IPS-15b (cell line): ENCODE measurements around the gene SLC39A8.
"Not testable (repeated sequence)": the region's sequence is repeated elsewhere in the genome, so short reads cannot be mapped to it uniquely, and the experiment has no call there.

ENCODE experiments used
- H3K27me3 ChIP-seq: one replicate; pipeline ENCODE4 v1.6.1; 2013; ENCODE audit warnings: low read length; ENCODE audit not compliant: control insufficient read depth, insufficient read depth
- H3K36me3 ChIP-seq: one replicate; pipeline ENCODE4 v1.6.1; 2013; ENCODE audit warnings: low read length; ENCODE audit not compliant: control insufficient read depth, insufficient read depth
- H3K4me1 ChIP-seq: one replicate; pipeline ENCODE4 v1.6.1; 2013; ENCODE audit warnings: mild to moderate bottlenecking, low read length; ENCODE audit not compliant: control insufficient read depth, insufficient read depth
- H3K4me3 ChIP-seq: one replicate; pipeline ENCODE4 v1.5.1; 2013; ENCODE audit warnings: low read depth, low read length
- H3K9ac ChIP-seq: one replicate; pipeline ENCODE4 v1.6.1; 2013; ENCODE audit warnings: low read depth, mild to moderate bottlenecking, low read length
- H3K9me3 ChIP-seq: one replicate; pipeline ENCODE4 v1.6.1; 2013; ENCODE audit warnings: mild to moderate bottlenecking, low read length; ENCODE audit not compliant: control insufficient read depth, insufficient read depth

Gene SLC39A8

GRCh38 chr4:102252171-102252570 lies 93.1 kb downstream of the SLC39A8 start:
- Histone ChIP-seq H3K9ac (no peak overlapping the region), H3K4me1 (no peaks in the 10 kb centered on the region), H3K4me3 (no peak overlapping the region), H3K27me3 (no peaks in the 10 kb centered on the region), H3K36me3 (no peaks in the 10 kb centered on the region), H3K9me3 (no peaks in the 10 kb centered on the region)

GRCh38 chr4:102250341-102250740 lies 94.9 kb downstream of the SLC39A8 start:
- no peaks in the 10 kb centered on the region for H3K9me3 ChIP-seq
- no peaks in the 10 kb centered on the region for H3K27me3 ChIP-seq
- no peaks in the 10 kb centered on the region for H3K4me1 ChIP-seq
- no peak overlapping the region for H3K9ac ChIP-seq
- H3K4me3 ChIP-seq, result no peak overlapping the region
- H3K36me3 ChIP-seq, result no peaks in the 10 kb centered on the region

DNA sequence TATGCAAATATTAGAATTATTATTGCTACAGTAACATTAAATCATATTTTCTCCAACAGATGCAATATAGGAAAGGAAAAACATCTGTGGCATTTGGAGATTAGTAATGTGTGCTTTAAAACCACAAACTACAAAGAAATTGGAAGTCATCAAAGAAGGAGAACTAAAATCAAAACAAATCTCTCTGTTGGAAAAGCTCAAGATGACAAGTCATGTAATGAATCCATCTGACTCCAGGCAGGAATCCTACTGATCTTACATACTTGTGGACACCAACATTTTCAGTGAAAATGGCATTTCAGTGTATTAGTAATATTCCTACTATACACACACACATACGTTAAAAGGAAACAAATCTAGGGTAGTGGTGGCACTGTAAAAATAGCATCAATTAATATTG lies 98.2 kb downstream of the SLC39A8 start:
- H3K9me3 ChIP-seq, result no peaks in the 10 kb centered on the region
- H3K4me3 ChIP-seq, result no peak overlapping the region
- H3K27me3 ChIP-seq, result no peaks in the 10 kb centered on the region
- no peaks in the 10 kb centered on the region for H3K4me1 ChIP-seq
- no peak overlapping the region for H3K9ac ChIP-seq
- no peaks in the 10 kb centered on the region for H3K36me3 ChIP-seq

GRCh38 chr4:102246416-102246815 lies 98.9 kb downstream of the SLC39A8 start:
- Histone ChIP-seq H3K27me3 (no peaks in the 10 kb centered on the region), H3K4me3 (no peak overlapping the region), H3K9me3 (no peaks in the 10 kb centered on the region), H3K36me3 (no peaks in the 10 kb centered on the region), H3K4me1 (no peaks in the 10 kb centered on the region), H3K9ac (no peak overlapping the region)

DNA sequence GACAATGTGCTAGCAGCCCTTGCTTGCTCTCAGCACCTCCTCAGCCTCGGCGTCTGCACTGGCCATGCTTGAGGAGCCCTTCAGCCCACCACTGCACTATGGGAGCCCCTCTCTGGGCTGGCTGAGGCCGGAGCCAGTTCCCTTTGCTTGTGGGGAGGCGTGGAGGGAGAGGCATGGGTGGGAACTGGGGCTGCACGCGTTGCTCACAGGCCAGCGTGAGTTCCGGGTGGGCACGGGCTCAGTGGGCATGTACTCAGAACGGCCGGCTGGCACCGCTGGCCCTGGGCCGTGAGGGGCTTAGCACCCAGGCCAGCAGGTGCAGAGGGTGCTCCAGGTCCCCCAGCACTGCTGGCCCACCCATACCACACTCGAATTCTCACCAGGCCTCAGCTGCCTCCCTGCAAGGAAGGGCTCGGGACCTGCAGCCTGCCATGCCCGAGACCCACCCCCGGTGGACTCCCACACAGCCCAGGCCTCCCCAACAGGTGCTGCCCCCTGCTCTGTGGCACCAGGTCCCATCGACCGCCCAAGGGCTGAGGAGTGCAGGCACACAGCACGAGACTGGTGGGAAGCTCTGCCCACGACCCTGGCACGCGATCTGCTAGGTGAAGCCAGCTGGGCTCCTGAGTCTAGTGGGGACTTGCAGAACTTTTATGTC lies 100.3 kb downstream of the SLC39A8 start:
- Histone ChIP-seq H3K4me1 (no peaks in the 10 kb centered on the region), H3K9me3 (no peaks in the 10 kb centered on the region), H3K4me3 (no peak overlapping the region), H3K36me3 (no peaks in the 10 kb centered on the region), H3K9ac (no peak overlapping the region), H3K27me3 (no peaks in the 10 kb centered on the region)

- H3K27me3 ChIP-seq, H3K9ac ChIP-seq, H3K4me3 ChIP-seq, H3K36me3 ChIP-seq, H3K4me1 ChIP-seq, H3K9me3 ChIP-seq: not testable (repeated sequence)
Observed at GRCh38 chr4:102243296-102243695, 102.0 kb downstream of the SLC39A8 start.

- Histone ChIP-seq H3K4me3 (no peak overlapping the region), H3K27me3 (no peaks in the 10 kb centered on the region), H3K4me1 (no peaks in the 10 kb centered on the region)
Observed at GRCh38 chr4:102234243-102234838, 110.9 kb downstream of the SLC39A8 start.

DNA sequence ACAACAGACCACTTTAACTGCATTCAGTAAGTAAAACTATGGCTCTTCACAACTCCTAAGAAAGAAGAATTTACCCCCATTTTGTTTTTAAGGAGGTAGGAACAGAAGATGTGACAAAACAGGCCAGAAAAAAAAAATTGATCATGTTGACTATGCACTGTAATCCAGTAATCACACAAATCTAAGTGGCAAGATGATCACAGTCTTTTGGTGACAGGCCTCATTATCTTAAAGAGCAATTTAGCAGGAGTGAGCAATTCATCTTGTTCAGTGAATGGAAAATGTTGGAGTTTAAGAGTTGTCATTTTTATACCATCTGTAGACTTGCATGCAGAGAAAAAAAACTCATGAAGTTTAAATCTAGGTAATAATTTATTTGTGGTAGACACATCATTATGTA lies 115.1 kb downstream of the SLC39A8 start:
- H3K36me3 ChIP-seq, result no peaks in the 10 kb centered on the region
- no peaks in the 10 kb centered on the region for H3K9me3 ChIP-seq
- H3K9ac ChIP-seq, result no peak overlapping the region
- H3K27me3 ChIP-seq, result no peaks in the 10 kb centered on the region
- H3K4me3 ChIP-seq, result no peak overlapping the region
- H3K4me1 ChIP-seq, result no peaks in the 10 kb centered on the region

More at GRCh38 chr4:102234243-102234838, 110.9 kb downstream of the SLC39A8 start:
- H3K9ac ChIP-seq, result no peak overlapping the region
- H3K9me3 ChIP-seq, result no peaks in the 10 kb centered on the region
- no peaks in the 10 kb centered on the region for H3K36me3 ChIP-seq

DNA sequence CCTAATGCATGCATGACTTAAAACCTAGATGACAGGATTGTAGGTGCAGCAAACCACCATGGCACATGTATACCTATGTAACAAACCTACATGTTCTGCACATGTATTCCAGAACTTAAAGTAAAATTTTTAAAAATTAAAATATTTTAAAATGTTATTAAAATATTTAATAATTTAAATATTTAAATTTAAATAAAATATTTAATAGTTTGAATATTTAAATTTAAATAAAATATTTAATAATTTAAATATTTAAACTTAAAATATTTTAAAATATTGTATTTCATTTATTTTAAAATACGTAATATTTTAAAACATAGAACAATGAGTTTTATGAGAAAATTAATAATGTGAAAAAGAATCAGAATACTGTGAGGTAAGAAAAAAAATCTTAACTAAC lies 117.9 kb downstream of the SLC39A8 start:
- Histone ChIP-seq H3K9ac (no peak overlapping the region), H3K4me1 (no peaks in the 10 kb centered on the region), H3K9me3 (no peaks in the 10 kb centered on the region), H3K36me3 (no peaks in the 10 kb centered on the region), H3K4me3 (no peak overlapping the region), H3K27me3 (no peaks in the 10 kb centered on the region)

DNA sequence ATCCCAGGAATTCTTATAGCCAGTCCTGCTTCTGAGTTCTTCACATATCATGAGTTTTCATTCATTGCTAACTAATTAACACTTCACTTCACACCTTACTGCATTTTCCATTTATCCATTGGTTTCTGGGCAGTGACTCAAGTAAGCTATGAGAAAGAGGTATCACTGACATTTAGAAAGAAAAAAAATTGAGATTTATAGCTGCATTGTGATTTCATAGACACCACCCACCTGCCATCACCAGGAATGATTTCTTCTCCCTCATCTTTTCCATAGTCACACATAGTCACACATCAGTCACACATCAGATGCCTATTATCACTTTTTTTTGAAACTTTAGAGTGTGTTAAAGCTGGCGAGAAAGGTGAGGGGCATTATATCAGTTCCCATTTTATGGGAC lies 121.8 kb downstream of the SLC39A8 start:
- Histone ChIP-seq H3K27me3 (no peaks in the 10 kb centered on the region), H3K4me1 (no peaks in the 10 kb centered on the region), H3K9me3 (no peaks in the 10 kb centered on the region), H3K4me3 (no peak overlapping the region), H3K9ac (no peak overlapping the region), H3K36me3 (no peaks in the 10 kb centered on the region)

DNA sequence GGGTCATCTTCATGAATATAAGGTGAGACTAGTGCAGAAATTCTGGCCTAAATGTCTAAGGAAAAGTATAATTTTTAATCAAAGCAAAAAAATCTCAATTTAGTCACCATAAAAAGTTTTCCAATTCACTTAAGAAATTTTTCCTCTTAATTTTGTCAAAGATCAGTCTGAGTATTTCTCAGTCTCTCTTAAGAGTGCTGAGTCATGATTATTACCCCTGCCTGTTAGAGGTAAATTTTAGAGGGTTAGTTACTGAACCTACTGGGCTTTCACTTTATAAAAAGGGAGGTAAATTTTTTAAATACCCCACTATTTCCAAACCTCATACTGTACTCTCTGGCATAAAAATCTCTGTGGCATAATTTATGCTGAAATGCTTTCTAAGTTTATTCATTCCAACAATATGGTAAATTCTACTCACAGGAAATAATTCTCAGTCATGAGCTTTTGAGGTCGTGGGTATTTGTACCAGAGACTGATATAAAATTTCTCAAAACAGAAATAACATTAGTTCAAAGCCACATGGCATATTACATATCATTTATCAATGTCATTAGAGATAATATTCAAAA lies 122.4 kb downstream of the SLC39A8 start:
- Histone ChIP-seq H3K36me3 (no peaks in the 10 kb centered on the region), H3K27me3 (no peaks in the 10 kb centered on the region), H3K9me3 (no peaks in the 10 kb centered on the region), H3K4me1 (no peaks in the 10 kb centered on the region), H3K9ac (no peak overlapping the region), H3K4me3 (no peak overlapping the region)

- Histone ChIP-seq H3K9me3 (no peaks in the 10 kb centered on the region), H3K27me3 (no peaks in the 10 kb centered on the region), H3K36me3 (no peaks in the 10 kb centered on the region), H3K4me1 (peaks cover 3% of the 10 kb centered on the region), H3K9ac (no peak overlapping the region), H3K4me3 (no peak overlapping the region)
Observed at GRCh38 chr4:102219129-102219528, 126.2 kb downstream of the SLC39A8 start.
